NOMO-1 treated with DMSO at 0.1 percent for 48 hours (cell line): ENCODE data around the gene HSPG2.
"Not testable (repeated sequence)": the region's sequence is repeated elsewhere in the genome, so short reads cannot be mapped to it uniquely, and the experiment has no call there.

ENCODE experiments used
- DNase-seq: peaks from one replicate; lab custom pipeline; 2025; ENCODE audit not compliant: unreplicated experiment; lab: John Stamatoyannopoulos, UW

Gene HSPG2

GRCh38 chr1:21935393-21935804, 1.7 kb downstream of the HSPG2 start:
- DNase-seq = no peak

GRCh38 chr1:21933397-21934248, 3.5 kb downstream of the HSPG2 start:
- DNase-seq = no peak

- peak; percentile 12 for DNase-seq
Observed at GRCh38 chr1:21932127-21932526, 5.0 kb downstream of the HSPG2 start.

GRCh38 chr1:21931171-21932093, 5.7 kb downstream of the HSPG2 start:
- DNase-seq = no peak

- DNase-seq = no peak
Observed at GRCh38 chr1:21930629-21931170, 6.4 kb downstream of the HSPG2 start.

GRCh38 chr1:21930080-21930571, 7.0 kb downstream of the HSPG2 start:
- no peak for DNase-seq

- DNase-seq = no peak
Observed at GRCh38 chr1:21927533-21928237, 9.4 kb downstream of the HSPG2 start.

- no peak for DNase-seq
Observed at GRCh38 chr1:21926814-21927532, 10.1 kb downstream of the HSPG2 start.

GRCh38 chr1:21926065-21926464, 11.0 kb downstream of the HSPG2 start:
- no peak for DNase-seq

- no peak for DNase-seq
Observed at GRCh38 chr1:21925334-21925940, 11.7 kb downstream of the HSPG2 start.

GRCh38 chr1:21924503-21925005, 12.6 kb downstream of the HSPG2 start:
- DNase-seq = peak; percentile 79

- DNase-seq = no peak
Observed at GRCh38 chr1:21922090-21923013, 14.8 kb downstream of the HSPG2 start.

- DNase-seq = no peak
Observed at GRCh38 chr1:21921100-21921875, 15.8 kb downstream of the HSPG2 start.

GRCh38 chr1:21919520-21919919, 17.6 kb downstream of the HSPG2 start:
- no peak for DNase-seq

- DNase-seq = not testable (repeated sequence)
Observed at GRCh38 chr1:21917239-21917631, 19.9 kb downstream of the HSPG2 start.

- no peak for DNase-seq
Observed at GRCh38 chr1:21916447-21917238, 20.5 kb downstream of the HSPG2 start.
